Stimulated activated CD4-positive, alpha-beta T cell treated with anti-CD3 and anti-CD28 coated beads, TNF-alpha, amount 100 ng/mL, for 1 hour (primary cell): ENCODE measurements around the gene TMEM109.

Experiments
- DNase-seq, 3 donors: peaks; one replicate each; pipeline ENCODE4 v3.0.0-alpha.2; 2020; ENCODE audit warnings: low read depth in 3 of 3, low spot score in 1 of 3

The TMEM109 gene

DNA sequence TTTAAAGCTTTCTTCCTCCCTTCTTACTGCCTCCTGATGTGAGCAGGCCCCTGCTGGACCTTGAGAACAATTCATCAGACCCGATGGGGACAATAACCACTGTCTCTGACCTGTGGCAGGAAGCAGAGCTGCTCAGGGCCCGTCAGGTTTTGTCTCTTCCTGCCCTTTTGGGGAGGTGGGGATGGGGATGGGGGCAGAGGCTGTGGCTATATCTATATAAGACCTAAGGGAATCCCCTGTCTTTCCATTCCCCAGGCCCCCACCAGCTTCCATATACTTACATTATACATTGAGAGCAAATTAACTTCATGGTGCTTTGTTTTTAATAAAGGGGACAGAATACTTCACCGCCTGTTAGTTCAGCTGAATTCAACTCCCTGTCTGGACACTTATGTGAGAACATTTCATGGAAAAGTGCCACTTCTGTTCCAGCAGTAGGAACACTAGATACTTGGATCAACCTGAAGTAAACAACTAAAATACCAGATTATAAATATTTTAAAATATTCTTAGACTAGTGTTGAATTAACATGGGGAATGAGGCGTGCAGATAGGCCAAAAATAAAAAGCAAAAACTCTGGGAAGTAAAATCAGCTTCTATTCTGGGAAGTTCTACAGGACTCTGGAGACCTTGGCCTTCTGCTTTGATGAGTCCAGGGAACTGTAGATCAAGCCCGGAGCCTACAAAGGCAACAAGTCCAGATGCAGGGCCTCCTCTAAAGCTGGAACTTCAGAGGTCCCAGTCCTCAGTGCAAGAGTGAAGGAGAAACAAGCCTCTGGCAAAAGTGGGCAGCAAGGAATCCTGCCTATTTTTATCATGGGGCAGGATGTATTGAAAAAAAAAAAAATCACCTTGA is 35.5 kb upstream of the TMEM109 start:
- DNase-seq: no peak

DNA sequence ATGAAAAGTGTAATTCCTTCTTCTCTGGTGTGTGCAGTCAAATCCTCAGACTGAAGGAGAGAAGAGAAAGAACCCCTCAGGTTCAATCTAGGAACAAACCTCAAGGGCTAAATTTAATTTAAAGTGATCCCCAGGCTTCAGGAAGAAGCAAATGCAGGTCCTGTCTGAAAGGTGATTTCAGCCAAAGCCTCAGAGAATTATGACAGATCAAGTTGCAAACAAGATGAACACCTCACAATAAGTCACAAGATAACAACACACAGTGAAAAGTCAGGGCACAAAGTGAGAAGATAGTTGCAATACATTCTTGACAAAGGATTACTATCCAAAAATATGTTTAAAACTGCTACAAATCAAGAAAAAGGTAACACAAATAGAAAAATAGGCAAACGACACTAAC is 34.9 kb upstream of the TMEM109 start:
- no peak for DNase-seq

DNA sequence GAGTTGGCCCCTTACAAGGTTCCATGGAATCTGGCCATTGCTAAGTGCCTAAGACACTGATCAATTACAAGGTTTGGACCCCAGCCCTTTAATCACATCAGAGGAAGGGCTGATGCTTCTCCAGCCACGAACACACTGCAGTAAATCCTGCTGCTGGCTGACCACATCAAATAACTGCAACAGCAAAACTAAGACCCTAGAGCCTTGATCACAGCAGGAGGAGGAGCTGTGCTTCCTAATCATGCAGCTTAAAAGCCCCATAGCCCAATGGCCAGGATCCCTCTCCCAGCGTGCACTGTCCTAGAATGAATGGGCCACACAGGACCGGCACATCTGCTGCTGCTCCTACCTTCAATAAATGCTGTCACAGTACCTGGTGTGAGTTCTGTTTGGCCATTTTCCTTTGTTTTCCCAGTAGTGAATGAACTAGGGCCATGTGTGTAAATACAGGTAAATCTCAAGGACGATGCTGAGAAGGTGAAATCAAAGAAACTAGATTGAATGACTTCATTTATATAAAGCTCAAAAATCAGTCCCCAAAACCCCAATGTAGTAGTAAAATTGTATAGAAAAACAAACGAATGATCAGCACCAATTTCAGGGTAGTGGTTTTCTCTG is 33.9 kb upstream of the TMEM109 start:
- no peak for DNase-seq

GRCh38 chr11:60880643-60881282 is 33.2 kb upstream of the TMEM109 start:
- no peak for DNase-seq

- no peak for DNase-seq
Measured at GRCh38 chr11:60887556-60887955, 26.4 kb upstream of the TMEM109 start.

DNA sequence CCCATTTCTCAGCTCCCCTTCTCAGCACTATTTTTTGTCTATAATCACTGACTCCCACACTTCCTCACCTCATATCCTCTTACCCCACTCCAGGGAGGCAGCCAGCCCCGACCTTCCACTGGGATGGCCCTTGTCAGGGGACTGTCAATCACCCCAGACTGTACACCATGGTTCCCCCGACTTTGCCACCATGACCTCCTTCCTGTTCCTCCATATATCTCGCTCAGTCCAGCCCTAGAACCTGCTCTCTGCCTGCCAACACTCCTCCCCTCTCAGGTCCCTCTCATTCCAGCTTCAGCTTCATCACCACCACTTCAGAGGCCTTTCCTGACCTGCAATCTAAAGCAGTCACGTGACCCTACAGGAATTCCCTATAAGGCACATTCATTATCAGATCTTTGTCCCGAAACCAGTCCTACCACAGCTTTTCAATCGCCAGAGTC is 24.1 kb upstream of the TMEM109 start:
- DNase-seq: no peak

DNA sequence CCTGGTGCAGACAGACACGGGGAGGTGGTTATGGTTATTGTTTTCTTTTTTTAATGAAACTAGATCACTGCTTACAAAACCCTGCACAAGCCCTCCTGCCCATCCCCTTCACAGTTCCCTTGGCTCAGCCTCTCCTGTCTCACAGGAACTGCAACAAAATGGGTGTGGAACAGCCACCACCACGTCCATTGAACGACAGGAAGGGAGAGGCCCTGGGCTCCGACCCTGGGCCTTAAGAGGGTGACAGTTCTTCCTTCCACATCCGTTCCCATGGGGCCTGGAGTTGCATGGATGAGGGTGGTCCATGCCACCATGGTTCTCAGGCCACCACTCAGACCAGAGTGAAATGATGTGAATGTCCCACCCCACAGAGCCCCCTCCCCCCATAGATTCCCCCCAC is 23.3 kb upstream of the TMEM109 start:
- DNase-seq: no peak

DNA sequence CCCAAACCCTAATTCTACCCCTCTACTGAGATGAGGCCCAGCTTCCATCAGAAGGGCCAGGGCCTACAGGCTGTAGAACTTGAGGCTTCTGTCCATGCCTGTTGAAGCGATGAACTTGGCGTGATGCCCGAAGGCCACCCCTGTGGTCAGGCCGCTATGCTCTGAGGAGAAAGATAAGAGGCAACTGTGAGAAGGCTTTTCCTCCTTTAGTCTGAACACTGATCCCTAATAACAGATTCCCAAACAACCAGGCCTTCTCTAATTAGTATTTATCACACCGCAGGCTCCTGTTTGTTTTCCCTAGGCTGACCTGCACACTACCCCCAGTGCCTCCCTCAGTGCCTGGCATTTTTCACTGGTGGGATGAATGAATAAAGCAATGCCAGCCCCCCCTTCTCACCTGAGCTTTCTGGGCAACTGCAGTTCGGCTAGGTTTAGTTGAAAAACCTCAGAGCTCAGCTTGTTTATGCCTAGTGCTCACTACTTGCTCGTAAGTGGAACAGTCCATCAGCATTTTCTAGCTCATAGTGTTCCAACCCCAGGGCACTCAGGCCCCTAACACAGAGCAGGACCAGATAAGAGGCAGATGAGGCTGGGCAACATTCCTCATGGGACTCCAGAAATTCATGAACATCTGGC is 22.7 kb upstream of the TMEM109 start:
- DNase-seq: no peak

GRCh38 chr11:60895687-60896086 is 18.3 kb upstream of the TMEM109 start:
- no peak for DNase-seq

- DNase-seq: no peak
Measured at GRCh38 chr11:60897496-60897895, 16.5 kb upstream of the TMEM109 start.

- DNase-seq: no peak
Measured at GRCh38 chr11:60899046-60899936, 14.7 kb upstream of the TMEM109 start.

- DNase-seq: no peak
Measured at GRCh38 chr11:60899977-60900376, 14.0 kb upstream of the TMEM109 start.

DNA sequence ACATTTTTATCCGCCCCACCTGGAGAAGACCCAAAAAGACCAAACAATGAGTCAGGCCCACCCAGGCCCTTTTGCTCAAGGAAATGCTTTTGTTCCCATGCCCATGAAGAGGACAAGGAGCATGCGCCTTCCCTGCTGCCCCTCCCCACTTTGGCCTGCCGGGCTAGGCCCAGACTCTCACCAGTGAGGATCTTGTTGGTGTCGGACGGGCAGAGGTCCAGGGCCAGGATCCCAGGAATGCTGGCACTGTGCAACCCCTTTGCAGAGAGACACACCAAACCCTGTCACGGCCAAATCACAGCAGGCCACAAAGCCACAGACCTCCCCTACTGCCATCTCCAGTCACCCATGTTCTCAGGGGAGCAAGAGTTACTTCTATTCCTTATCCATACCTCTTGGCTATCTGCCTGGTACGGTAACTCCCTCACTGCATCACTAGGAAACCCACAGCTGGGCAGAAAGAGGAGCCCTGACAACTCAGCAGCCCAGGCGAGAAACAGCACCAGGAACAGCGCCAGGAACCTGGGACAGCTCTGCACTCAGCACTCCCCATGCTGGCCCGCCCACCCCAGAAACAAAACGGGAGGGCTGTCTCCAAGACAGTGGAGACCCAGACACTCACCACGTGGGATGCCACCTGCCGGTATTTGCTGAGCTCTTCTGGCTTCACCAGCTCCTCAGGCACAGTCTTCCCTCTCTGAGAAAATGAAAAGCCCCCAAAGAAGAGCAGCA is 13.1 kb upstream of the TMEM109 start:
- DNase-seq: no peak

DNA sequence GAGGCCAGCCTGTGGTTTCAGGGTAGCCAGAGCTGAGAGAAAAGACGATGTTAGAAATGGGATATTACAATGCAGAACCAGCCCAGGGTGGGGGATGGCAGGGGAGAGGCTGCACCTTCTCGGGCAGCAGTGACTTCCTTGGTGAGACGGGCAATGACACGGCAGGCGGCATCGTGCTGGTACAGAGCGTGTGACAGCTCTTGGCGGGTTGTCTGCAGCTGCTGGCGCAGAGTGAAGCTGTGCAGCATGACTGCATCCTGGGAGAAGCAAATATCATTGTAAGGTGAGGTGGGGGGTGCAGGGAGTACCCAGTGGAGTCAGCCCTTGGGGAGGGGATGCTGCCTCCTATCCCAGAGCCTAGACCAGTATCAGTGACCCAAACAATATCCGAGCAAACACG is 11.3 kb upstream of the TMEM109 start:
- DNase-seq: no peak

- no peak for DNase-seq
Measured at GRCh38 chr11:60905047-60905446, 8.9 kb upstream of the TMEM109 start.

GRCh38 chr11:60905551-60906113 is 8.3 kb upstream of the TMEM109 start:
- no peak for DNase-seq

DNA sequence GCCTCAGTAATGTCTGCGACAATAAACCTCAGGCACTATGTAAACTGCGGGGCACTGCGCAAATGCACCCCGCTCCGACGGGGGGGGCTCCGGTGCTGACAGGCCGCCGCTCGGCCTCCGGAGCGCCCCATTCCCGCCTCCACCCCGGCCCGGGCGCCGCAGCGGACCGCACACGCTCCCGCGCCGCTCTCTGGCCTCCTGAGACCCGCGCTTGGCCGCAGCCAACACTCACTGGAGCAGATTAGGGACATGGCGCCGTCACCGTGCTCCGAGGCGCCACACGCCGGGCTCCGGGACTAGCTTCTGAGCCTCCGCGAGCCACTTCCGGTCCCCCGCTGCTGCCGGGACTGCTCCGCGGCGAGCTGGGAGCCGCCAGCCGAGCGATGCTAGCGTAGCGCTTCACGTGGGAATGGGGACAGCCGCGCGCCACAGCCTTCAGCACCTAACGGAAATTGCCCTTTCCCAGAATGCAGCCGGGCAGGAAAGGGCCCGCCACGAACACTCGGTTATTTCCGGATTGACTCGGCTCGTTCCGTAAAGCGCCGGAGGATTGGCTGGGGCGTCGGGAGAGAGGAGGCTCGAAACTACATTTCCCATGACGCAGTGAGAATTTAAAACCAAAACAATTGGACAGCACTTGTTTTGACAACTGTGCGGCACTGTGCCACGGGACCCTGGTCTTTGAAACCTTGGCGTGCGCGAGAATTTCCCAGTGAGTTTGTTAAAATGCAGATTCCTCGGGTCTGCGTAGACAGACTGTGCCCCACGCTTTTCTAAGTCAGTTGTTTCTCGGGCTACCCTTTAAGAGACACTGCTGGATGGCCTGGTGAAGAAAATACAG is 7.6 kb upstream of the TMEM109 start, which contains the start of gene PRPF19:
TSS of gene PRPF19 (minus strand) at position 454 of the 841 bp plus-strand sequence. CDS start at position 251, 203 bp downstream.
- DNase-seq: peak; percentile 92 to 98 (median 97)

DNA sequence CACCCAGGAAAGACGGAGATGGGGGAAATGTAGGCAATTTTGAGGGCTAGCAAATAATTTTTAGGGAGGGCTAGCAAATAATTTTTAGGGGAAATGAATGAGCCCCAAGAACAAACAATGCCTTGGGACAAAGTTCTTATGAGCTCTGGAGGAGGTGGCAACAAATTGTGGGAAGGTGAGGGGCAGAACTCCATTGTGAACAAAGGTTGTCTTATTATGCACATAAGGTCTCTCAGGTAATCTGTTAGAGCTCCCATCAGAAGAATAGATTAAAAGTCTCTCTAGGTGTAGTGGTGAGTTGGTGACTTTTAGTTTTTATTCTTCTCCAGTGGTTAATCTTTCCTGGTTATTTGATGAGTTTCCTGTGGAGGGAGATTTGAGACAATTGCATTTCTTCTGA is 5.2 kb upstream of the TMEM109 start:
- no peak for DNase-seq
